Measurements from ENCODE around the gene IFNE. TPM values are rescaled to one million over a fixed set of nuclear protein-coding genes. Genes with fewer than 3 reads are reported as not detected.

Gene IFNE, protein sequence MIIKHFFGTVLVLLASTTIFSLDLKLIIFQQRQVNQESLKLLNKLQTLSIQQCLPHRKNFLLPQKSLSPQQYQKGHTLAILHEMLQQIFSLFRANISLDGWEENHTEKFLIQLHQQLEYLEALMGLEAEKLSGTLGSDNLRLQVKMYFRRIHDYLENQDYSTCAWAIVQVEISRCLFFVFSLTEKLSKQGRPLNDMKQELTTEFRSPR
- 0.33 and 1.6 TPM in 2 replicates for total RNA-seq (2014; rRNA removed)
- Bru-seq, nascent RNA, result percentile 96 among the genes with signal in this experiment
- BruChase-seq, experiment 1, labeled RNA remaining after a 6-hour chase, result percentile 92 among the genes with signal in this experiment
- percentile 97 among the genes with signal in this experiment for BruChase-seq, experiment 2, labeled RNA remaining after a 2-hour chase
- long read RNA-seq, partial matches to known transcripts, result 0 of 1 reads
- long read RNA-seq, other reads (novel, unspliced or antisense), result 0 of 1 reads

- Histone ChIP-seq H3K4me1 (ENCODE audit: insufficient read depth, low read length) (no peaks in the 10 kb centered on the region), H3F3A (ENCODE audit: low read length, unreplicated experiment) (no peaks in the 10 kb centered on the region), H3K4me2 (ENCODE audit: low read length) (no peak within 1 kb of the TSS), H3K9me3 (ENCODE audit: low read length) (no peaks in the 10 kb centered on the region), H3K27ac (ENCODE audit: low read length) (no peak within 1 kb of the TSS), H3K27me3 (ENCODE audit: low read length) (no peaks in the 10 kb centered on the region), H3K36me3 (ENCODE audit: low read depth, low read length) (no peaks in the 10 kb centered on the region; the same call in 1 of the 2 replicates), H4K20me1 (ENCODE audit: low read length) (no peaks in the 10 kb centered on the region), H2AFZ (ENCODE audit: low read length) (no peak within 1 kb of the TSS), H3K9ac (ENCODE audit: low read length) (no peak within 1 kb of the TSS), H3K4me3 (ENCODE audit: low read length) (no peak within 1 kb of the TSS), H3K79me2 (ENCODE audit: low read length) (no peaks in the 10 kb centered on the region), H3K9me2 (replicated peaks; ENCODE audit: low read length) (no peaks in the 10 kb centered on the region)
- intact Hi-C loops (cut with micrococcal nuclease), result no loop called here
- DNase-seq (no peak), ATAC-seq (no peak)
- BruUV-seq (replicated peaks), result no TSS peak
- POLR2A ChIA-PET (ENCODE audit: unreplicated experiment), result no interaction called here
- TF ChIP-seq CTCF (conservative IDR thresholded peaks at IDR 0.05; ENCODE audit: low read depth, low read length) (no peak), EZH2phosphoT487 (IDR thresholded peaks at IDR 0.05; ENCODE audit: borderline replicate concordance, low read length) (no peak), EZH2 (IDR thresholded peaks at IDR 0.05; ENCODE audit: low read length, unreplicated experiment) (no peak)
- CTCF ChIA-PET, result no interaction called here
Measured at GRCh38 chr9:21482213-21482612, at the start of gene IFNE. Gene IFNE (minus strand): TSS chr9:21482313. CDS start chr9:21481694, 619 bp downstream.

DNA sequence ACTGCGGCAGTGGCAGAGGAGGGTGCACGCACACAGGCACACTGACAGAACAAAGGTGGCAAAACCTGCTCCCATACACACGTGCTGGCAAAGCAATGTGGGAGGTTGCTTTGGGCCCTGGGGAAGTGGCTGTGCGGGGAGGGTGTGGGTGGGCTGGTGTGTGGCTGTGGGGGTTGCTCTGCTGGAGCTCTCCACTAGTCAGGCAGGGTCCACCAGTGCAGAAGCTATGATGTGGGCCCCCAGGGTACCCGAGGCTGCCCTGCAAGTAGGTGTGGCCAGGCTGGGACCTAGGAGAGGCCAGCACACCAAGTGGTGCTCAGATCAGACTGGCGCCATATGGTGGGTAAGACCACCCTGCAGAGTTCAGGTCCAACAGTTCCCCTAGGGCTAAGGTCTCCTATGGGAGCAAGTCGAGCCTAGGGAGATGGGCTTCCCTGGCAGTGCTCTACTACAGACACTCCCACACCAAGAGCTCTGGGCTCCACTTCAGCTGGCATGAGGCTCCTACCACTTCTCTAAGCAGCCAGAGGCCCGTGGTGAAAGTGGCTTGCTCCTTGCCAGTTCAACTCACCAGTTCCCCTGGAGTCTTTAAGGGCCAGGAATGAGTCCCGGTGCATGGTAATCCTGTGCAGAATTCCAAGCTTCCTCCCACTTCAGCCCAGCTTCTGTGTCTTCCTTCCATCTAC lies 46.2 kb upstream of the IFNE start:
- TF ChIP-seq CTCF (conservative IDR thresholded peaks at IDR 0.05; ENCODE audit: low read depth, low read length), result no peak
- POLR2A ChIA-PET (ENCODE audit: unreplicated experiment), result no interaction called here
- BruUV-seq (replicated peaks), result no TSS peak
- Histone ChIP-seq H3K4me2 (ENCODE audit: low read length) (no peak overlapping the region), H3K9me3 (ENCODE audit: low read length) (no peaks in the 10 kb centered on the region), H3K4me1 (ENCODE audit: insufficient read depth, low read length) (no peaks in the 10 kb centered on the region), H3K9ac (ENCODE audit: low read length) (no peak overlapping the region), H3K4me3 (ENCODE audit: low read length) (no peak overlapping the region), H2AFZ (ENCODE audit: low read length) (no peak overlapping the region), H3K27ac (ENCODE audit: low read length) (no peak overlapping the region), H3K36me3 (ENCODE audit: low read depth, low read length) (peaks cover 76% of the 10 kb centered on the region), H4K20me1 (ENCODE audit: low read length) (peaks cover 17% of the 10 kb centered on the region), H3K27me3 (ENCODE audit: low read length) (no peaks in the 10 kb centered on the region), H3F3A (ENCODE audit: low read length, unreplicated experiment) (peaks cover 1% of the 10 kb centered on the region), H3K9me2 (replicated peaks; ENCODE audit: low read length) (no peaks in the 10 kb centered on the region), H3K79me2 (ENCODE audit: low read length) (peaks cover 100% of the 10 kb centered on the region)
- ATAC-seq (no peak; the same call in 1 of the 2 replicates), DNase-seq (no peak)
- intact Hi-C loops (cut with micrococcal nuclease), result no loop called here
- CTCF ChIA-PET, result interaction anchor here (0.6 kb wide), 1 partner anchor 181 kb away, joined by 4 read pairs; no protein-coding TSS in a partner anchor

DNA sequence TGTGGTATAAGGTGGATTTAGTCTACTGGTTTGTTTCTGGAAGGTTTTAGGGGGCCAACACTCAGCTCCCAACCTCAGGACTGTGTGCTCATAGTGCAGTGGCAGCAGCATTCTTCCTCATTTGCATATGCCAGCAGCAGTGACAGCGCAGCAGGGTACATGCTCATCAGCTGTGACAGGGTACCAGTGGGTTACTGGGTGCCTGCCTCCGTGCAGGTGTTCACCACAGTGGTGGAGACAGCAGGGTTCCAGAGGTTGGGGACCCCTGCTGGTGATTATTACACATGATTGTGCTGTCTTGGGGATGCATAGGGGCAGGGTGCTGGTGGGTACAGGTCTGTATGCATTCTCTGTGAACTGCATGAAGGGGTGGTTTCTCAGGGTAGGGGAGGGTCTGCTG lies 45.5 kb upstream of the IFNE start:
- Histone ChIP-seq H3K79me2 (ENCODE audit: low read length) (peaks cover 99% of the 10 kb centered on the region), H3K9ac (ENCODE audit: low read length) (no peak overlapping the region), H3K4me1 (ENCODE audit: insufficient read depth, low read length) (no peaks in the 10 kb centered on the region), H3K4me2 (ENCODE audit: low read length) (no peak overlapping the region), H3K27ac (ENCODE audit: low read length) (no peak overlapping the region), H3K36me3 (ENCODE audit: low read depth, low read length) (peaks cover 69% of the 10 kb centered on the region), H4K20me1 (ENCODE audit: low read length) (peaks cover 10% of the 10 kb centered on the region), H2AFZ (ENCODE audit: low read length) (no peak overlapping the region), H3K9me2 (replicated peaks; ENCODE audit: low read length) (no peaks in the 10 kb centered on the region), H3K27me3 (ENCODE audit: low read length) (no peaks in the 10 kb centered on the region), H3K9me3 (ENCODE audit: low read length) (no peaks in the 10 kb centered on the region), H3F3A (ENCODE audit: low read length, unreplicated experiment) (peaks cover 8% of the 10 kb centered on the region), H3K4me3 (ENCODE audit: low read length) (no peak overlapping the region)
- BruUV-seq (replicated peaks), result no TSS peak
- intact Hi-C loops (cut with micrococcal nuclease), result no loop called here
- ChIA-PET POLR2A (ENCODE audit: unreplicated experiment) (no interaction called here), CTCF (no interaction called here)
- DNase-seq (no peak), ATAC-seq (no peak)
- TF ChIP-seq EZH2 (IDR thresholded peaks at IDR 0.05; ENCODE audit: low read length, unreplicated experiment) (no peak), EZH2phosphoT487 (IDR thresholded peaks at IDR 0.05; ENCODE audit: borderline replicate concordance, low read length) (no peak)

Measured in PC-3 (cell line).